K562 (cell line): Measurements from ENCODE around the gene ARL2. TPM values are rescaled to one million over a fixed set of nuclear protein-coding genes. Genes with fewer than 3 reads are reported as not detected.
A peak's percentile ranks its signal among the peaks of the same experiment; 100 is the strongest.

Source experiments
- ATAC-seq: fragments of 200-7000 bp; cut with Tn5 transposase; 3 replicates; pipeline ENCODE4 v1.9.1; 2020; ENCODE audit warnings: moderate library complexity
- BruUV-seq: library from RNA; stranded (reverse); fragments of 400-500 nt; replicated peaks from 2 replicates; lab custom pipeline; 2021; lab: Mats Ljungman, UMichigan
- CTCF ChIA-PET: fragments of 300-600 bp; formaldehyde crosslinking; extraction: SDS; loops from one replicate; lab custom pipeline; 2021; ENCODE audit warnings: low intra/inter-chr PET ratio; lab: Yijun Ruan, JAX
- POLR2A ChIA-PET: fragments of 300-600, 350-650 bp; sonication (Branson Sonifier 250); formaldehyde crosslinking; extraction: SDS; loops from one replicate; lab custom pipeline; 2021; ENCODE audit warnings: antibody characterized with exemption, inconsistent platforms; lab: Yijun Ruan, JAX
- DNase-seq, 4 experiments: peaks; one replicate each; pipeline versions ENCODE4 v3.0.0 to v3.0.0-alpha.2; 2011 to 2018; ENCODE audit warnings: low spot score in 3 of 4, mixed read lengths in 3 of 4; ENCODE audit errors: extremely low read depth in 1 of 4
- FAIRE-seq: peaks from 2 replicates; lab custom pipeline; 2011; peaks lifted over from hg19 to GRCh38; lab: Jason Lieb, UNC
- H2AFZ ChIP-seq: 2 replicates; pipeline ENCODE4 v1.6.0; 2011; ENCODE audit warnings: low read depth, low read length, control low read depth, inconsistent platforms
- H3K27ac ChIP-seq: fragments of 200-600 bp; 3 replicates; pipeline ENCODE4 v1.8.0; 2011; ENCODE audit warnings: low read depth, mild to moderate bottlenecking, control low read depth, inconsistent platforms, low read length, moderate library complexity, mixed read lengths; ENCODE audit errors: extremely low read depth
- H3K27me3 ChIP-seq, 2 experiments: fragments of 300-600 bp in 1 of 2; 2 replicates in 1 of 2; 3 replicates in 1 of 2; pipeline versions ENCODE4 v1.6.0 to v1.8.0; 2011; ENCODE audit warnings: inconsistent platforms in 2 of 2, low read length in 2 of 2, mild to moderate bottlenecking in 1 of 2, mixed read lengths in 1 of 2, moderate library complexity in 1 of 2; ENCODE audit not compliant: control insufficient read depth in 2 of 2, insufficient read depth in 2 of 2
- H3K36me3 ChIP-seq: fragments of 300-600 bp; 3 replicates; pipeline ENCODE4 v1.8.0; 2011; ENCODE audit warnings: mild to moderate bottlenecking, low read length, inconsistent platforms; ENCODE audit not compliant: control insufficient read depth, insufficient read depth
- H3K4me1 ChIP-seq, 2 experiments: fragments of 200-600 bp in 1 of 2; replicated peaks in 1 of 2; 2 replicates in 1 of 2; 3 replicates in 1 of 2; pipeline versions ENCODE4 v1.5.1 to v1.8.0; 2011; ENCODE audit warnings: inconsistent platforms in 2 of 2, low read length in 2 of 2, mild to moderate bottlenecking in 1 of 2, mixed read lengths in 1 of 2, moderate library complexity in 1 of 2; ENCODE audit not compliant: control insufficient read depth in 2 of 2, insufficient read depth in 2 of 2
- H3K4me2 ChIP-seq: 2 replicates; pipeline ENCODE4 v1.6.1; 2011; ENCODE audit warnings: low read length, control low read depth, inconsistent platforms, mixed read lengths; ENCODE audit not compliant: insufficient read depth
- H3K4me3 ChIP-seq: fragments of 200-600 bp; sonication (generic), shearing (Covaris generic); 2 replicates; pipeline ENCODE4 v1.5.1; 2016; ENCODE audit warnings: control low read depth, inconsistent platforms
- H3K79me2 ChIP-seq: fragments of 200-600 bp; 3 replicates; pipeline ENCODE4 v1.8.0; 2011; ENCODE audit warnings: low read length, inconsistent platforms; ENCODE audit not compliant: control insufficient read depth, insufficient read depth
- H3K9ac ChIP-seq, 2 experiments: 2 replicates each; pipeline versions ENCODE4 v1.6.0 to v1.6.1; 2011; ENCODE audit warnings: low read depth in 2 of 2, low read length in 2 of 2, control low read depth in 1 of 2, inconsistent platforms in 1 of 2, mild to moderate bottlenecking in 1 of 2, mixed read lengths in 1 of 2; ENCODE audit not compliant: insufficient read depth in 1 of 2
- H3K9me1 ChIP-seq: one replicate; pipeline ENCODE4 v1.6.0; 2011; ENCODE audit warnings: inconsistent platforms, mild to moderate bottlenecking, low read length, moderate library complexity; ENCODE audit not compliant: control insufficient read depth, insufficient read depth
- H3K9me3 ChIP-seq: replicated peaks from 2 replicates; pipeline ENCODE4 v1.5.1; 2011; ENCODE audit warnings: low read depth, low read length, inconsistent platforms; ENCODE audit not compliant: control insufficient read depth, insufficient read depth
- H4K20me1 ChIP-seq: replicated peaks from 2 replicates; pipeline ENCODE4 v1.6.1; 2011; ENCODE audit warnings: low read length, inconsistent platforms, mixed read lengths; ENCODE audit not compliant: control insufficient read depth, insufficient read depth
- ARNT ChIP-seq, 2 experiments: fragments of 450-650 bp; IDR thresholded peaks; 2 replicates each; pipeline ENCODE4 v1.6.1; 2016; ENCODE audit warnings: mild to moderate bottlenecking in 1 of 2
- ATF7 ChIP-seq: fragments of 450-650 bp; IDR thresholded peaks from 2 replicates; pipeline ENCODE4 v1.7.1; 2014; ENCODE audit warnings: mild to moderate bottlenecking, moderate library complexity
- BRD9 ChIP-seq: fragments of 450-650 bp; IDR thresholded peaks from 2 replicates; pipeline ENCODE4 v1.6.1; 2018; ENCODE audit warnings: low read depth; ENCODE audit not compliant: partially characterized antibody
- ETV5 ChIP-seq: sonication (generic); formaldehyde crosslinking; IDR thresholded peaks from 2 replicates; pipeline ENCODE4 v1.4.0; 2020; ENCODE audit warnings: low read depth, mild to moderate bottlenecking, missing genetic modification reagents
- IRF9 ChIP-seq: fragments of 450-650 bp; IDR thresholded peaks from 2 replicates; pipeline ENCODE4 v1.6.1; 2016; ENCODE audit warnings: missing biosample characterization, missing genetic modification characterization
- TEAD2 ChIP-seq: fragments of 450-650 bp; IDR thresholded peaks from 2 replicates; pipeline ENCODE4 v1.6.1; 2016; ENCODE audit warnings: missing genetic modification characterization, control low read depth, missing compliant biosample characterization
- TEAD4 ChIP-seq, 2 experiments: sonication (generic) in 1 of 2; formaldehyde crosslinking in 1 of 2; IDR thresholded peaks; 2 replicates each; pipeline versions ENCODE4 v1.6.1 to v1.8.0; 2012 to 2022; ENCODE audit warnings: borderline replicate concordance in 1 of 2, inconsistent platforms in 1 of 2, low read length in 1 of 2, mild to moderate bottlenecking in 1 of 2, missing genetic modification reagents in 1 of 2
- ZBTB34 ChIP-seq: fragments of 250-450 bp; sonication (Bioruptor Pico); IDR thresholded peaks from 2 replicates; pipeline ENCODE4 v1.8.0; 2021; ENCODE audit warnings: mild to moderate bottlenecking, moderate library complexity
- ZNF124 ChIP-seq: sonication (generic); formaldehyde crosslinking; IDR thresholded peaks from 2 replicates; pipeline ENCODE4 v1.8.1; 2022; ENCODE audit warnings: missing genetic modification reagents
- ZNF354B ChIP-seq: fragments of 250-450 bp; sonication (Bioruptor Pico); IDR thresholded peaks from 2 replicates; pipeline ENCODE4 v1.4.0; 2020
- ZNF592 ChIP-seq: fragments of 450-650 bp; IDR thresholded peaks from 2 replicates; pipeline ENCODE4 v1.6.1; 2017; ENCODE audit warnings: antibody characterized with exemption, mild to moderate bottlenecking
- ZNF740 ChIP-seq, 3 experiments: fragments of 200-800 bp in 1 of 3; sonication (Bioruptor generic) in 1 of 3; sonication (generic) in 1 of 3; formaldehyde crosslinking in 1 of 3; IDR thresholded peaks; 2 replicates each; pipeline versions ENCODE4 v1.6.1 to v1.8.0; 2016 to 2022; ENCODE audit warnings: mild to moderate bottlenecking in 2 of 3, missing compliant biosample characterization in 2 of 3, missing genetic modification characterization in 2 of 3, missing genetic modification reagents in 1 of 3
- WGBS: fragments of 100-300 bp; shearing (Covaris generic); methylation state at CpG from one replicate; pipeline ENCODE4 v1.1.6; 2016; ENCODE audit warnings: low coverage, mixed read lengths; ENCODE audit not compliant: insufficient coverage; ENCODE audit errors: missing lambda C conversion rate; 5-methylcytosine and 5-hydroxymethylcytosine counted together
- in situ Hi-C: fragments of 300-500 bp; cut with MboI; formaldehyde crosslinking; loops from 4 replicates; pipeline ENCODE4 v1.15.0; 2018; ENCODE audit warnings: inconsistent platforms, mixed read lengths
- intact Hi-C: fragments of 100-400 bp; cut with micrococcal nuclease; formaldehyde crosslinking; loops from 2 replicates; pipeline ENCODE4 v1.14.2; 2022
- polyA plus RNA-seq, 8 experiments: library from polyadenylated mRNA; depleted of rRNA in 4 of 8; stranded (reverse) in 5 of 8; unstranded in 3 of 8; fragments of >200 nt; fragmentation: Nextera tagmentation in 2 of 8; fragmentation: Illumina TruSeq in 1 of 8; extraction: Ambion mirVana in 2 of 8; extraction: Trizol in 1 of 8; gene quantifications; 2 replicates each; pipeline versions ENCODE4 v1.2.1 to v1.2.3, GENCODE V29; 2011 to 2014; ENCODE audit warnings: inconsistent platforms in 1 of 8, missing spikeins in 1 of 8
- total RNA-seq, 7 experiments: library from RNA; depleted of rRNA in 6 of 7; stranded (reverse); fragments of >200 nt in 6 of 7; fragmentation: Illumina TruSeq in 2 of 7; extraction: Trizol in 2 of 7; gene quantifications; 2 replicates each; pipeline versions ENCODE4 v1.2.1 to v1.2.3, GENCODE V29; 2011 to 2021; ENCODE audit warnings: low replicate concordance in 1 of 7

Gene ARL2
- total and polyA plus RNA-seq, 9 of the 15 experiments (the other 6 are each of a cell fraction or from before 2014, with no cell fraction given), result 5.7 to 154 (median 92.2) TPM

GRCh38 chr11:64999478-64999877 lies 14.5 kb upstream of the ARL2 start:
- WGBS, result 40% methylated on average over 1 of the region's 1 CpG
- H3K27me3 ChIP-seq, result no peaks in the 10 kb centered on the region
- FAIRE-seq (no peak), DNase-seq (no peak), ATAC-seq (no peak)
- intact Hi-C loops (no loop called here), in situ Hi-C loops (loop anchor here (5.0 kb wide), 1 partner anchor 152 kb away; no protein-coding TSS in a partner anchor)
- BruUV-seq, result no TSS peak
- H2AFZ ChIP-seq, result peak overlapping the region; percentile 81
- no peaks in the 10 kb centered on the region for H3K79me2 ChIP-seq
- H3K4me2 ChIP-seq, result no peak overlapping the region
- no peak overlapping the region for H3K4me3 ChIP-seq
- peaks cover 20 to 23% of the 10 kb centered on the region in 2 experiments; a peak in 4 of 5 replicates for H3K4me1 ChIP-seq
- H4K20me1 ChIP-seq, result no peaks in the 10 kb centered on the region
- H3K9me1 ChIP-seq, result no peaks in the 10 kb centered on the region
- H3K36me3 ChIP-seq, result no peaks in the 10 kb centered on the region
- POLR2A ChIA-PET, result interaction anchor here (0.5 to 1.4 kb wide), 4 partner anchors 15 to 424 kb away, joined by 3 to 6 read pairs (median 4); partner anchors contain the start of genes ARL2 and NEAT1
- no peaks in the 10 kb centered on the region for H3K9me3 ChIP-seq
- peak overlapping the region; percentile 42 to 84; a peak in 2 of 4 replicates for H3K9ac ChIP-seq
- H3K27ac ChIP-seq, result peak overlapping the region; percentile 55; the same call in 2 of the 3 replicates
- CTCF ChIA-PET, result interaction anchor here (0.7 kb wide), 1 partner anchor 118 kb away, joined by 4 read pairs; no protein-coding TSS in a partner anchor
- TF ChIP-seq ZBTB34 (CRISPR knock-in tag) (no peak), TEAD2 (tag) (no peak), ARNT (IDR thresholded peaks at IDR 0.05) (no peak), ZNF124 (no peak), TEAD4 (IDR thresholded peaks at IDR 0.05; ENCODE audit: low read length) (no peak), TEAD4 (CRISPR knock-in tag; IDR thresholded peaks at IDR 0.05; ENCODE audit: borderline replicate concordance) (no peak), ZNF592 (no peak), ATF7 (no peak), ETV5 (no peak), ZNF740 (CRISPR knock-in tag; IDR thresholded peaks at IDR 0.05) (no peak), ZNF740 (tag; IDR thresholded peaks at IDR 0.05) (no peak), BRD9 (no peak), IRF9 (no peak), ZNF354B (CRISPR knock-in tag) (no peak)
